ACC112 (cell line): ENCODE measurements around the gene TADA2A.

Experiments used
- H2AFZ ChIP-seq: fragments of 200-600 bp; sonication (generic); one replicate; pipeline ENCODE4 v1.6.0; 2017; ENCODE audit warnings: antibody characterized with exemption, low read length; ENCODE audit not compliant: unreplicated experiment
- H3K27ac ChIP-seq: fragments of 200-600 bp; sonication (generic); 2 replicates; pipeline ENCODE4 v1.5.1; 2014; ENCODE audit warnings: low read depth, mild to moderate bottlenecking, antibody characterized with exemption, low read length, moderate library complexity
- H3K27me3 ChIP-seq: fragments of 200-600 bp; sonication (generic); 2 replicates; pipeline ENCODE4 v1.6.1; 2014; ENCODE audit warnings: mild to moderate bottlenecking, antibody characterized with exemption, low read length, moderate library complexity, mixed read lengths; ENCODE audit not compliant: insufficient read depth
- H3K36me3 ChIP-seq: fragments of 200-600 bp; sonication (generic); 2 replicates; pipeline ENCODE4 v1.6.1; 2016; ENCODE audit warnings: mild to moderate bottlenecking, antibody characterized with exemption, low read length, moderate library complexity, mixed read lengths; ENCODE audit not compliant: insufficient read depth
- H3K4me1 ChIP-seq: fragments of 200-600 bp; sonication (generic); one replicate; pipeline ENCODE4 v1.6.1; 2016; ENCODE audit warnings: low read length, mixed read lengths; ENCODE audit not compliant: insufficient read depth, unreplicated experiment, control insufficient read depth
- H3K4me3 ChIP-seq: fragments of 200-600 bp; sonication (generic); 2 replicates; pipeline ENCODE4 v1.5.1; 2014; ENCODE audit warnings: mild to moderate bottlenecking, low read depth, low read length
- H3K79me2 ChIP-seq: fragments of 200-600 bp; sonication (generic); one replicate; pipeline ENCODE4 v1.6.0; 2016; ENCODE audit warnings: low read length; ENCODE audit not compliant: control insufficient read depth, unreplicated experiment, insufficient read depth

TADA2A gene

DNA sequence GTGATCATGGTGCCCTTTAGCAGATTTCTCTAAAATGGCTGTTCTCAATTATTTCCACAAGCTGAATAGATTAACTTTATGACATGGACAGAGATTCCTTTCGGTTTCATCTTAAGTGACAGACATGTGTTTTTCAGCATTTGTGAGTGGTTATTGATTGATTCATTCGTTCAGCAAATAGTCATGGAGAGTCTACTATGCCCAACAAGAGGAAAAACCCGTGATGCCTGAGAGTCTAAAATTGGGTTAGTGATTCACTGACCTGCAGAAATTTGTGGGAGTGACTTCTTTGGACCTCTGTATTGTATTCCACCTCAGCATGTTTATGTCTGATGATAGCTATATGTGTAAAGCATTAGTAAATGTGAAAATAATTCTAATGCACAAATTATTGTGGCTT is 55.0 kb downstream of the TADA2A start:
- Histone ChIP-seq H3K79me2 (no peaks in the 10 kb centered on the region), H3K4me3 (no peak overlapping the region), H3K4me1 (peaks cover 16% of the 10 kb centered on the region), H3K27ac (0 out of 2 replicates have a peak overlapping the region, but pooled peaks have one; percentile 0), H2AFZ (no peak overlapping the region), H3K27me3 (no peaks in the 10 kb centered on the region), H3K36me3 (peaks cover 5% of the 10 kb centered on the region; the same call in 1 of the 2 replicates)

DNA sequence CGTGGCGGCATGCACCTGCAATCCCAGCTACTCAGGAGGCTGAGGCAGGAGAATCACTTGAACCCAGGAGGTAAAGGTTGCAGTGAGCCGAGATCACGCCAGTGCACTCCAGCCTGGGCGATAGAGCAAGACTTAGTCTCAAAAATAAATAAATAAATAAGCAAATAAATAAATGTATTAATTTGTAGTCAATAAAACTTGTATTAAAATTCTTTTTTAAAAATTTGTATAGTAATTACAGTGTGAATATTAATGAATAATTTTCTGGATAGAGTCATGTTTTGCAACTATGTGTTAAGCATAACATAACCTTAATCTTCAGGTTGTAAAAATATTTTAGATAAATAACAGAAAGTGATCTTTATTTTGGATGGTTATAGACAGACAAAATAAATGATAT is 55.8 kb downstream of the TADA2A start:
- H3K4me3 ChIP-seq, result no peak overlapping the region
- H3K27ac ChIP-seq, result no peak overlapping the region
- peaks cover 9% of the 10 kb centered on the region; the same call in 1 of the 2 replicates for H3K36me3 ChIP-seq
- H2AFZ ChIP-seq, result no peak overlapping the region
- H3K4me1 ChIP-seq, result peaks cover 16% of the 10 kb centered on the region
- no peaks in the 10 kb centered on the region for H3K27me3 ChIP-seq
- no peaks in the 10 kb centered on the region for H3K79me2 ChIP-seq

DNA sequence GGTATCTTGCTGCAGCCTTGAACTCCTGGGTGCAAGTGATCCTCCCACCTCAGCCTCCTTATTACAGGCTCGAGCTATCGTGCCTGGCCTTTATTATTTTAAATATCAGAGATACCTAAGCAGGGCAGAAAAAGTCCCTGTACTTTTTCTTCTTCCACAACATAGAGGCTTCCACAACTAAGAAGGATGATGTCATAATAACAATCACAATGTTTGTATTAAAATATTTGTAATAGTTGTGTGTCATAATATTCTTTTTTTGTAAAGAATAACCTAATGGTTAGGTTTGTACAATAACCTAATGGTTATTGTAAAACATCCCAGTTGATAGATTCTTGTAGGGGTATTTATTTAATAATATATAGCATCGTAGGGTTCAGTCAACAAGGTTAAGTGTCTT is 56.4 kb downstream of the TADA2A start:
- Histone ChIP-seq H3K4me1 (peaks cover 16% of the 10 kb centered on the region), H3K79me2 (no peaks in the 10 kb centered on the region), H3K36me3 (peaks cover 11% of the 10 kb centered on the region; the same call in 1 of the 2 replicates), H3K27me3 (no peaks in the 10 kb centered on the region), H3K27ac (no peak overlapping the region), H3K4me3 (no peak overlapping the region), H2AFZ (no peak overlapping the region)

DNA sequence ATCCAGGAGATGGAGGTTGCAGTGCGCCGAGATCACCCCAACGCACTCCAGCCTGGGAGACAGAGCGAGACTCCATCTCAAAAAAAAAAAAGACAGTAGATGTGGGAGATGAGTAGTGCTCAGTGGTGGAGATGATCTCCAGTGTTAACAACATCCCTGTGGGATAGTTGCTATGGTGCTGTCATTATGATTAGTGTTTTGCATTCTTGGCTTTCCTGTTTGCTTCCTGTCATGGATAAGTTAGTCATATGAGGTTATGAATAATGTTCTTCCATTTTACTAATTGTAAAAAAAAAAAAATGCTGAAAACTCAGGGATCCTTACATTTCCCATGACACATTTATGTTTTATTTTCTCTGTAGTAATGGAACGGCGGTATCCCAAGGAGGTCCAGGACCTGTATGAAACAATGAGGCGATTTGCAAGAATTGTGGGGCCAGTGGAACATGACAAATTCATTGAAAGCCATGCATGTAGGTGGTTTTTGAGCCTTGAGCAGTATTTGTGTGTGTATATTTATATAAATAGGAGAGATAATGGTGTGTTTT is 58.5 kb downstream of the TADA2A start:
- Histone ChIP-seq H3K79me2 (no peaks in the 10 kb centered on the region), H3K4me1 (peaks cover 5% of the 10 kb centered on the region), H3K27ac (peak overlapping the region; percentile 79), H3K36me3 (peaks cover 14% of the 10 kb centered on the region), H2AFZ (no peak overlapping the region), H3K4me3 (no peak overlapping the region), H3K27me3 (no peaks in the 10 kb centered on the region)

DNA sequence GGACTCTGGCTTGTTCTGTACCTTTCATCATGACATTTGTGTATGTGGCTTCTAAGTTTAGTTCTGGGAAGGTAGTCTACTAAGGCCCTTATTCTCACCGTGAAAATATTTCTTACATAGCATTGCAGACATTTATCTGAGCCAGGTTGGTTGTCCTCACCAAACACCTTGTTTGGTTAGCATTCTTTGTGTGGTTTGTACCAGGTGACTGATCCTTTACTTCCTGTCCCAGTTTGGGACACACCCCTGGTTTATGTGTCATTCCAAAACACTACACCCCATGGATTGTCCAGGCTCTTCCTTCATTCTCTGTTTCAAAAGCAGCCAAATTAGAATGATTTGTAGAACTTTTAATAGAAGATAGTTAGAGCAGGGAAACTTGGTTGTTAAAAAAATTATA is 59.8 kb downstream of the TADA2A start:
- Histone ChIP-seq H3K79me2 (no peaks in the 10 kb centered on the region), H3K27ac (no peak overlapping the region), H2AFZ (no peak overlapping the region), H3K4me3 (no peak overlapping the region), H3K4me1 (peaks cover 5% of the 10 kb centered on the region), H3K27me3 (no peaks in the 10 kb centered on the region), H3K36me3 (peaks cover 19% of the 10 kb centered on the region)

DNA sequence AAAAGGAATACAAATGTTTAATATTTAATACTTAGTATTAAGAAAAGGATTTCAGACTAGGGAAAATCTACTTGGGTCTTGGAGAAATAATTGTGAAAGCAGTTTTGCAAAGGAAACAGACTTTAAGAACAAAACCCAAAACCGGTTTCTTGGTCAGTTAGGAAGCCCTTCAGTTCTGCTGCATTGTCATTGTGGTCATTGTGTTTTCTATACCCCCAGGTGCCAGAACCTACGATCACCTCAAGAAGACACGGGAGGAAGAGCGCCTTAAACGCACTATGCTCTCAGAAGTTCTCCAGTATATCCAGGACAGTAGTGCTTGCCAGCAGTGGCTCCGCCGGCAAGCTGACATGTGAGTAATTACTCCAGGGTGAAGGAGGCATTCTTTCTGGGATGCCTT is 63.5 kb downstream of the TADA2A start:
- Histone ChIP-seq H2AFZ (no peak overlapping the region), H3K4me3 (no peak overlapping the region), H3K79me2 (no peaks in the 10 kb centered on the region), H3K4me1 (peaks cover 5% of the 10 kb centered on the region), H3K27ac (no peak overlapping the region), H3K36me3 (peaks cover 21% of the 10 kb centered on the region), H3K27me3 (no peaks in the 10 kb centered on the region)

DNA sequence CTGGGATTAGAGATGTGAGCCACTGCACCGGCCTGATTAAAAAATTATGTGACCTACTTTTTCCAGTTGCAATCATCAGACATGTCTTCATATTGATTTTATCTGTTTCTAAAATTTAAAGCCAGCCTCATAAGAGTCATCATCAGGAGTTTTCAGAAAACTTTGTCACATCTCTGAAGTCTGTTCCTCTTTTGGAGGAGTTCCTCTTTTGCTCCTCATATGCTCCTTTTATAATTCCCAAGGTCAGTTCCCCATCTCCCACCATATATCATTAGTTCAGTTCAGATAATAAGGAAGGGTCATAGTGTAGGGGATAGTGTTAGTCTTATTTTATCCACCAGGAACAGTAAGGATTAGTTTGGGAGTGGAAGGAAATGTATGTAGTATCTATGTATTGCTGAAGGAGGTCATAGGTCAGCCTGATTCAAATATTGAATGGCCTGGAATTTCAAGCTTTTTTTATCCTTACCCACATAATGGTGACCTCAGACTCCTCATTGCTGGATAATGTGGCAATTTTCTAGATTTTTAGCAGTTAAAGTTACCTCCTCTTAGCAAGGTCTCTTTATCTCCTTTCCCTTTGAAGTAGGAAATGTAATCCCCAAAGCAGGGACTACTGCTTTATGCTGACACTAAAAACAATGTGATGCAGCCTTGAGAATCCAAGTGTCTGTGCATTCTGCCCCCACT is 69.2 kb downstream of the TADA2A start:
- H3K36me3 ChIP-seq, result peaks cover 22% of the 10 kb centered on the region
- H3K4me1 ChIP-seq, result peaks cover 38% of the 10 kb centered on the region
- H3K79me2 ChIP-seq, result no peaks in the 10 kb centered on the region
- no peaks in the 10 kb centered on the region for H3K27me3 ChIP-seq
- no peak overlapping the region for H2AFZ ChIP-seq
- H3K27ac ChIP-seq, result peak overlapping the region; percentile 94
- no peak overlapping the region for H3K4me3 ChIP-seq

DNA sequence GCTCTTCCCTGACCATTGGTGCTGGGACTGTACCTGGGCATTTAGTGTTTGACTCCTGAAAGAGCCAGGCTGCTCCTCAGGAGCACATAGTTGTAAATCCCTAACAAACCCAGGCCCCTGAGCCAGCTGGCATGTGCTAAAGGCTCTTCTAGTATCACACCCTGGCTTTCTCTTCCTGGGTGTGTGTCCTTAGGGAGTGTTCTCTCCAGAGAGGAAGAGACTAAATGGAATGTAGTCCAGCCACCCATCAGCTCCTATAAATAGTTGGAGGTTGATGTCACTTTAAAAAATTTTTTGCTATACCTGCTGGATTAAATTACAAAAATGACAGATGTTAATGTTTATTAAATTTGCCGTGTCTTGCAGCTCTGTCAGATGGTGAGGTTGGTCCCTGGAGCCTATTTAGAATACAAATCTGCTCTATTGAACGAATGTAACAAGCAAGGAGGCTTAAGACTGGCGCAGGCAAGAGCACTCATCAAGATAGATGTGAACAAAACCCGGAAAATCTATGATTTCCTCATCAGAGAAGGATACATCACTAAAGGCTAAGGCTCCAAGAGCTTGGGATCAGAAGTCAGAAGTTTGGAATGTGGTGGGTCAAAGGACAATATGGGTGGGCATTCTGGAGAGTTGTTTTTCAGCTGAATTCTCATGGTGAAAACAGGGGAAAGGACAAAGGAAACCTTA is 69.9 kb downstream of the TADA2A start:
- H3K4me1 ChIP-seq, result peaks cover 42% of the 10 kb centered on the region
- no peaks in the 10 kb centered on the region for H3K79me2 ChIP-seq
- no peak overlapping the region for H2AFZ ChIP-seq
- no peaks in the 10 kb centered on the region for H3K27me3 ChIP-seq
- H3K36me3 ChIP-seq, result peaks cover 22% of the 10 kb centered on the region
- H3K4me3 ChIP-seq, result no peak overlapping the region
- H3K27ac ChIP-seq, result peak overlapping the region; percentile 94

DNA sequence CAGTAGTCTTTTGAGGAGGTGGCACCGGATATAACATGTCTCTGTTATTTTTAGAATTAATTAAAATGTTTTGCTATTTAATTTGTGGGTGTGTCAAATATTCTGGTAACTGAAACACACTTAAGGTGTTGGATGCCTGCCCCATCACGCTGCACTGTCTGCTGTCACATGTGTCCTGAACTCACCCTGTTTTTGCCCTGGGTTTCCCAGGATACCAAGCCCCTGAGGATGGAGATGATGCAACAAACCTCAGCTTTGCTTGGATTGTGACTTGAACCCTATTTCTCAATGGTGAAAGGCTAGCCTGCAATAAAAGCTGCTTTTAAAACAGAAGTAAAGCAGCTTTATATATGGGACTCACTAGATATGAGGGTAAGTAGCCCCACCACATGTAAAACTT is 71.5 kb downstream of the TADA2A start:
- Histone ChIP-seq H3K79me2 (no peaks in the 10 kb centered on the region), H3K27me3 (no peaks in the 10 kb centered on the region), H2AFZ (no peak overlapping the region), H3K4me1 (peaks cover 49% of the 10 kb centered on the region), H3K36me3 (peaks cover 22% of the 10 kb centered on the region), H3K27ac (peak overlapping the region; percentile 94), H3K4me3 (no peak overlapping the region)

DNA sequence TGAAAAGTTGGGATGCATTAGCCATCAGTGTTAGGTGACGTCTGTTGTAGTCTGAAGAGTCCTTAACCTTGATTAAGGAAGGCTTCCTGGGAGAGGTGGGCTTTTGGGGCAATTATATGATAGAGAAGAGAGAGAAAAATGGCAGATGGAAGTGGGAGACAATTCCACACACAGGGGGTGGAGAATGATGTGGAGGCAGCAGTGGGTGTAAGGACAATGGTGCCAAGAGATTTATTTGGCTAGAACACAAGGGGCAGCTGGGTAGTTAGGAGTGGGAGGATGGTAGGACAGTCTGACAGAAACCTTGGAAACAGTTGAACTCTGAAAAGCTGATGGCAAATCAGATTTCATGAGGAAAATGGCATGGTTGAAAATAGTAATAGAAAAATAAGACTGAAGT is 72.3 kb downstream of the TADA2A start:
- H3K27me3 ChIP-seq, result no peaks in the 10 kb centered on the region
- H3K4me1 ChIP-seq, result peaks cover 57% of the 10 kb centered on the region
- peaks cover 15% of the 10 kb centered on the region for H3K36me3 ChIP-seq
- no peaks in the 10 kb centered on the region for H3K79me2 ChIP-seq
- peak overlapping the region; percentile 94 for H3K27ac ChIP-seq
- H3K4me3 ChIP-seq, result no peak overlapping the region
- H2AFZ ChIP-seq, result no peak overlapping the region

DNA sequence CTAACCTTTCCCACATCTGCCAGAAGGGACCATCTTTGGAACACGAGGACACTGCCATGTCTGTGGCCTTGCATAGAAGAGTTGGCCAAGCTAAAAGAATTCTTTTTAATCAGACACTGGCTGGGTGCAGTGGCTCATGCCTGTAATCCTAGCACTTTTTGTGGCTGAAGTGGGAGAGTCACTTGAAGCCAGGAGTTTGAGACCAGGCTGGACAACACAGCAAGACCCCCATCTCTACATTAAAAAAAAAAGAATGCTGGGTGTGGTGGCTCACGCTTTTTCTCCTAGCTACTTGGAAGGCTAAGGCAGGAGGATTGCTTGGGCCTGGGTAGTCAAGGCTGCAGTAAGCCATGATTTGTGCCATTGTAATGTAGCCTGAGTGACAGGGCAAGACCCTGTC is 73.7 kb downstream of the TADA2A start:
- no peaks in the 10 kb centered on the region for H3K79me2 ChIP-seq
- no peak overlapping the region for H3K27ac ChIP-seq
- peaks cover 15% of the 10 kb centered on the region; the same call in 1 of the 2 replicates for H3K36me3 ChIP-seq
- H3K27me3 ChIP-seq, result no peaks in the 10 kb centered on the region
- no peak overlapping the region for H3K4me3 ChIP-seq
- no peak overlapping the region for H2AFZ ChIP-seq
- peaks cover 57% of the 10 kb centered on the region for H3K4me1 ChIP-seq
